Calu3 (cell line): ENCODE data around the gene TUBGCP4. TPM values are rescaled to one million over a fixed set of nuclear protein-coding genes. Genes with fewer than 3 reads are reported as not detected.

Experiments
- BruUV-seq: library from RNA; stranded (reverse); fragments of 400-500 nt; replicated peaks from 2 replicates; lab custom pipeline; 2021; lab: Mats Ljungman, UMichigan
- CTCF ChIA-PET: fragments of 300-600 bp; sonication (Branson Sonifier 250); formaldehyde crosslinking; loops from one replicate; lab custom pipeline; 2022; ENCODE audit warnings: antibody characterized with exemption; lab: Charles Lee
- DNase-seq: peaks from one replicate; pipeline ENCODE4 v3.0.0; 2022
- H3K27ac Mint-ChIP-seq: one replicate; pipeline ENCODE4 v1.8.0; 2022; ENCODE audit warnings: mixed read lengths; ENCODE audit not compliant: unreplicated experiment
- H3K27me3 Mint-ChIP-seq: one replicate; pipeline ENCODE4 v1.8.0; 2022; ENCODE audit warnings: mixed read lengths; ENCODE audit not compliant: unreplicated experiment
- H3K36me3 Mint-ChIP-seq: one replicate; pipeline ENCODE4 v1.8.0; 2022; ENCODE audit warnings: mild to moderate bottlenecking, moderate library complexity, mixed read lengths; ENCODE audit not compliant: insufficient read depth, unreplicated experiment
- H3K4me1 Mint-ChIP-seq: one replicate; pipeline ENCODE4 v1.8.0; 2022; ENCODE audit warnings: mild to moderate bottlenecking, low read depth, mixed read lengths; ENCODE audit not compliant: unreplicated experiment
- H3K4me3 Mint-ChIP-seq: one replicate; pipeline ENCODE4 v1.8.0; 2022; ENCODE audit warnings: mild to moderate bottlenecking, low read depth, moderate library complexity, mixed read lengths; ENCODE audit not compliant: unreplicated experiment
- H3K9me3 Mint-ChIP-seq: one replicate; pipeline ENCODE4 v1.8.0; 2022; ENCODE audit warnings: low read depth, mixed read lengths; ENCODE audit not compliant: unreplicated experiment
- CTCF ChIP-seq: fragments of 200-600 bp; IDR thresholded peaks from one replicate; pipeline ENCODE4 v1.8.0; 2022; ENCODE audit warnings: antibody characterized with exemption; ENCODE audit not compliant: unreplicated experiment
- intact Hi-C: fragments of 100-400 bp; cut with micrococcal nuclease; formaldehyde crosslinking; loops from one replicate; pipeline ENCODE4 v1.10.0; 2022; ENCODE audit not compliant: unreplicated experiment
- total RNA-seq: library from RNA; stranded (reverse); gene quantifications from 2 replicates; pipeline ENCODE4 v1.2.3, GENCODE V29; 2022

TUBGCP4 gene
- total RNA-seq, 1 experiment from 2014 or later = 19.3 TPM

- Mint-ChIP-seq H3K27me3 (no peaks in the 10 kb centered on the region), H3K4me3 (no peak overlapping the region), H3K4me1 (no peaks in the 10 kb centered on the region), H3K27ac (no peak overlapping the region), H3K36me3 (peaks cover 17% of the 10 kb centered on the region), H3K9me3 (no peaks in the 10 kb centered on the region)
- DNase-seq = no peak
- CTCF ChIA-PET = interaction anchor here (0.6 kb wide), 1 partner anchor 339 kb away, joined by 5 read pairs; no protein-coding TSS in a partner anchor
- no peak for TF ChIP-seq CTCF
- BruUV-seq = no TSS peak
- intact Hi-C loops = no loop called here
Measured at GRCh38 chr15:43406189-43406588, 35.3 kb downstream of the TUBGCP4 start.

GRCh38 chr15:43406808-43407207, 35.9 kb downstream of the TUBGCP4 start:
- CTCF ChIA-PET = no interaction called here
- no peak for TF ChIP-seq CTCF

GRCh38 chr15:43408789-43409188, 37.9 kb downstream of the TUBGCP4 start:
- H3K9me3 Mint-ChIP-seq = no peaks in the 10 kb centered on the region
- no peaks in the 10 kb centered on the region for H3K4me1 Mint-ChIP-seq
- no peak for DNase-seq
- BruUV-seq = no TSS peak
- TF ChIP-seq CTCF = no peak
- H3K27ac Mint-ChIP-seq = no peak overlapping the region
- intact Hi-C loops = no loop called here
- H3K4me3 Mint-ChIP-seq = no peak overlapping the region
- peaks cover 9% of the 10 kb centered on the region for H3K36me3 Mint-ChIP-seq
- CTCF ChIA-PET = no interaction called here
- H3K27me3 Mint-ChIP-seq = no peaks in the 10 kb centered on the region

More at GRCh38 chr15:43406808-43407207, 35.9 kb downstream of the TUBGCP4 start:
- no peaks in the 10 kb centered on the region for H3K27me3 Mint-ChIP-seq
- H3K27ac Mint-ChIP-seq = no peak overlapping the region
- H3K4me3 Mint-ChIP-seq = no peak overlapping the region
- no TSS peak for BruUV-seq
- intact Hi-C loops = no loop called here
- DNase-seq = no peak
- peaks cover 11% of the 10 kb centered on the region for H3K36me3 Mint-ChIP-seq
- H3K4me1 Mint-ChIP-seq = no peaks in the 10 kb centered on the region
- no peaks in the 10 kb centered on the region for H3K9me3 Mint-ChIP-seq

- Mint-ChIP-seq H3K4me1 (no peaks in the 10 kb centered on the region), H3K36me3 (peaks cover 17% of the 10 kb centered on the region), H3K9me3 (no peaks in the 10 kb centered on the region), H3K27me3 (no peaks in the 10 kb centered on the region), H3K27ac (no peak overlapping the region), H3K4me3 (no peak overlapping the region)
- CTCF ChIA-PET = no interaction called here
- TF ChIP-seq CTCF = no peak
- intact Hi-C loops = no loop called here
- no TSS peak for BruUV-seq
- no peak for DNase-seq
Measured at GRCh38 chr15:43410572-43411214, 39.8 kb downstream of the TUBGCP4 start.
